BLaER1 (cell line): ENCODE results near the gene SCTR.

Source experiments
- H3K27ac ChIP-seq: shearing (Covaris generic); formaldehyde crosslinking; 2 replicates; pipeline ENCODE4 v1.8.1; 2022
- H3K27me3 ChIP-seq: shearing (Covaris generic); formaldehyde crosslinking; 2 replicates; pipeline ENCODE4 v1.8.1; 2022
- H3K36me3 ChIP-seq: shearing (Covaris generic); formaldehyde crosslinking; 2 replicates; pipeline ENCODE4 v1.8.1; 2022
- H3K4me1 ChIP-seq: shearing (Covaris generic); formaldehyde crosslinking; 2 replicates; pipeline ENCODE4 v1.8.1; 2022
- H3K4me2 ChIP-seq: shearing (Covaris generic); formaldehyde crosslinking; 2 replicates; pipeline ENCODE4 v1.8.1; 2022
- H3K4me3 ChIP-seq: shearing (Covaris generic); formaldehyde crosslinking; 2 replicates; pipeline ENCODE4 v1.8.1; 2022
- H3K9ac ChIP-seq: shearing (Covaris generic); formaldehyde crosslinking; 2 replicates; pipeline ENCODE4 v1.8.1; 2022
- H3K9me3 ChIP-seq: shearing (Covaris generic); formaldehyde crosslinking; 2 replicates; pipeline ENCODE4 v1.8.1; 2022
- H4K20me1 ChIP-seq: shearing (Covaris generic); formaldehyde crosslinking; 2 replicates; pipeline ENCODE4 v1.8.1; 2022
- Cebpa-rat ChIP-seq: shearing (Covaris generic); IDR thresholded peaks from 2 replicates; pipeline ENCODE4 v1.8.1; 2022

Gene SCTR

DNA sequence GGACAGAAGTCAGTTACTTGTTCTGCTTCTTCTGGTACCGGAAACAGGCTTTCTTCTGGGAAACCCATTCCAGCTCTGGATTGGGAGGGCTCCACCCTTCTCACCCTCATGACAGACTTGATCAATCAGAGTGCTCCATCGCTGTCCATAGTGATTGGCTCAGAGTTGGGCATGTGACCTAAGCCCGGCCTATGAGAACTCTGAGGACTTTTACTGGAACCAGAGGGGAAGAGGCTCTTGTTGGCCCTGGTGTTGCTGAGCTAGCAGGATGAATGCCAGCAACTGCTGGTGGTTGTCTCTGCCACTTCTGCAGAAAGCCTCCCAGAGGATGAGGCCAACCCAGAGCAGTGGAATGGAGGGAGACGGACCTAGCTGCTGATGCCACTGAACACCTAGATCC is 59.3 kb downstream of the SCTR start:
- Histone ChIP-seq H3K4me3 (no peak overlapping the region), H3K36me3 (no peaks in the 10 kb centered on the region), H3K27ac (no peak overlapping the region), H3K9ac (no peak overlapping the region), H3K27me3 (no peaks in the 10 kb centered on the region), H3K4me1 (no peaks in the 10 kb centered on the region), H3K9me3 (no peaks in the 10 kb centered on the region), H3K4me2 (no peak overlapping the region), H4K20me1 (no peaks in the 10 kb centered on the region)
- TF ChIP-seq Cebpa-rat, result no peak

DNA sequence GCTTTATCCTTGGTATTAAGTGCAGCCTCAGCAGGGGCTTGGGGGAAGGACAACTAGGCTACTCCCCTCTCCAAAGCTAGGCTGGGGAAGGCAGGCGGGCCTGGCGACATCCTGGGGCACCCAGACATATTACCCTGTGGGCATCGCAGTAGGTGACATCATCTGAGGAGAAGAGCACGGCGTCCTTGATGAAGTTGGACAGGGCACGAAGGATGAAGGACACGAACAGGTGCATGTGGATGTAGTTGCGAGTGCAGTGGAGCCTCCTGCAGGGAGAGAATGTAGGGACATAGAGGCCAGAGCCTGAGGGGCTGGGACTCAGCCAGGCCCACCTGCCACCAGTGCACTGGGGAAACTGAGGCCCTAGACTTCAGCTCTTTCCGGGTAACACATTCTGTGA is 60.3 kb downstream of the SCTR start:
- Histone ChIP-seq H3K27ac (no peak overlapping the region), H3K4me2 (no peak overlapping the region), H3K36me3 (no peaks in the 10 kb centered on the region), H3K9me3 (no peaks in the 10 kb centered on the region), H3K4me3 (no peak overlapping the region), H3K4me1 (no peaks in the 10 kb centered on the region), H3K27me3 (no peaks in the 10 kb centered on the region), H3K9ac (no peak overlapping the region), H4K20me1 (no peaks in the 10 kb centered on the region)
- TF ChIP-seq Cebpa-rat, result no peak

DNA sequence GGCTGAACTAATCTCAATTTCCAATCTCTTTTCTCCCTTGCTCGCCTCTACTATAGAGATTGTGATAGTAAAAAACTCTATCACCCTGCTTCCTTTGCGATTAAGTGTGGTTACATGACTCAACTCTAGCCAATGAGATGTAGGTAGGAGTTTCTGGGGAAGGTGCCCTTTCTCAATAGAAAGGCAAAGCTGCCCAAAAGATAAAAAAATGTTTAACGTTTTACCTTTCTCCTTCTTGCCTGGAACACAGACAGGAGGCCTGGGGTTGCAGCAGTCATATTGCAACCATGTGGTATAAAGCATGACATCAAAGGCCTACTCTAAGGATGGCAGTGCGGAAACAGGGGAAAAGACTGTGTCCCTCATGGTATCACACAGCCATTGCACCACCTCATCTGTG is 61.1 kb downstream of the SCTR start:
- H3K9ac ChIP-seq, result no peak overlapping the region
- H4K20me1 ChIP-seq, result no peaks in the 10 kb centered on the region
- H3K27me3 ChIP-seq, result no peaks in the 10 kb centered on the region
- no peaks in the 10 kb centered on the region for H3K4me1 ChIP-seq
- TF ChIP-seq Cebpa-rat, result no peak
- no peaks in the 10 kb centered on the region for H3K9me3 ChIP-seq
- no peak overlapping the region for H3K27ac ChIP-seq
- no peak overlapping the region for H3K4me3 ChIP-seq
- H3K36me3 ChIP-seq, result no peaks in the 10 kb centered on the region
- no peak overlapping the region for H3K4me2 ChIP-seq

DNA sequence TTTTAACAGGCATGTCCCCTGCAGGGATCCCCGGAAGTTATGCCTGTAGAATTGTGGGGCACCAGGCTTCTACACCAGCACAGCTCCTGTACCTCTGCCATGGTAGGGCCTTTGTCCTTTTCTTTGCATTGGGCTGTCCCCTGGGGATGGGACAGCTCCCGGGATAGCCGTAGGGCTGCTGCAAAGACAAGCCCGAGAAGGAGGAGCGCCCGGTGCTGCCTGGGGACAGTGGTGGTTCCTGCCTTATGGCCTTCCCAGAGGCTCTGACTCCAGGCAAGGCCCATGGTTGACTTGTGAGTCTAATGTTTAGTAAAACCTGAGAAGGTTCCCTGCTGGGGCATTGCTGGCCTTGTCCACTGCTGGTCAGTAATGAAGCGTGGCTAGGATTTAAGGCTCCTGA is 61.7 kb downstream of the SCTR start:
- no peaks in the 10 kb centered on the region for H3K9me3 ChIP-seq
- no peak overlapping the region for H3K4me3 ChIP-seq
- H3K4me2 ChIP-seq, result no peak overlapping the region
- no peak overlapping the region for H3K27ac ChIP-seq
- no peak overlapping the region for H3K9ac ChIP-seq
- no peaks in the 10 kb centered on the region for H3K36me3 ChIP-seq
- H4K20me1 ChIP-seq, result no peaks in the 10 kb centered on the region
- TF ChIP-seq Cebpa-rat, result no peak
- no peaks in the 10 kb centered on the region for H3K4me1 ChIP-seq
- no peaks in the 10 kb centered on the region for H3K27me3 ChIP-seq

DNA sequence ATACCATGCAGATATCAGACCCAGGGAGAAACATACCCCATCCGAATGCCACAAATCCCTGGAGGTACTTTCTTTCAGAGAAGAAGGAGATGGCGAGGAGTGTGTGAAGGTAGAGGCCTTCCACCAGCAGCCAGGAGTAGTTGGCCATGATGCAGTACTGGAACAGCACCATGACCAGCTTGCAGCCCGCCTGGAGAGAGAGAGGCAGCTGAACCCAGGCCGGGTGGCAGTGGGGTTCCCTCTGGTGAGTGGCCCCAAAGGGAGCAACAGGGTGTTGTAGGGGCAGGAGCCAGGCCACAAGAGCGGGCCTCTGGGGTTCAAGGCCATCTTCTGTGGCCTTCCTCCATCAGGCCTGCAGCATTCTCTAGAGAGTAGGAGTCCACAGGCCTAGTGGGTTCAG is 62.5 kb downstream of the SCTR start:
- Histone ChIP-seq H3K4me3 (no peak overlapping the region), H3K27ac (no peak overlapping the region), H4K20me1 (no peaks in the 10 kb centered on the region), H3K4me1 (no peaks in the 10 kb centered on the region), H3K27me3 (no peaks in the 10 kb centered on the region), H3K4me2 (no peak overlapping the region), H3K9ac (no peak overlapping the region), H3K36me3 (no peaks in the 10 kb centered on the region), H3K9me3 (no peaks in the 10 kb centered on the region)
- no peak for TF ChIP-seq Cebpa-rat

DNA sequence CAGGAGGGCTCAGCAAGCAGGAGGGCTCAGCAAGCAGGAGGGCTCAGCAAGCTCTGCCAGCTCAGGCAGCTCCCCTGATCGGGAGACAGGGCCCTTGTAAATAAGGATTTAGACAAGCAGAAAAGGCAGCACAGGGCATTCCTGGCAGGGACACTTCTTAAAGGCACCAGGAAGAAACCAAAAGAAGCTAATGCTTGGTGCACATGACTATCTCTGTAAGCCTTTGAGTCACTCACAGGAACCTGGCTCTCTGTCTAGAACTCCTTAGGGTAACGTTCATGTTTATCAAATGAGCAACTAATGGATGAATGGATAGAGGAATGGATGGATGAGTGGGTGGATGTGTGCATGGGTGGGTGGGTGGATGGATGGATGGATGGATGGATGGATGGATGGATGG is 64.2 kb downstream of the SCTR start:
- Histone ChIP-seq H3K27ac (no peak overlapping the region), H3K27me3 (no peaks in the 10 kb centered on the region), H3K4me2 (no peak overlapping the region), H3K4me3 (no peak overlapping the region), H4K20me1 (no peaks in the 10 kb centered on the region), H3K9me3 (no peaks in the 10 kb centered on the region), H3K4me1 (peaks cover 5% of the 10 kb centered on the region), H3K36me3 (no peaks in the 10 kb centered on the region), H3K9ac (no peak overlapping the region)
- no peak for TF ChIP-seq Cebpa-rat

DNA sequence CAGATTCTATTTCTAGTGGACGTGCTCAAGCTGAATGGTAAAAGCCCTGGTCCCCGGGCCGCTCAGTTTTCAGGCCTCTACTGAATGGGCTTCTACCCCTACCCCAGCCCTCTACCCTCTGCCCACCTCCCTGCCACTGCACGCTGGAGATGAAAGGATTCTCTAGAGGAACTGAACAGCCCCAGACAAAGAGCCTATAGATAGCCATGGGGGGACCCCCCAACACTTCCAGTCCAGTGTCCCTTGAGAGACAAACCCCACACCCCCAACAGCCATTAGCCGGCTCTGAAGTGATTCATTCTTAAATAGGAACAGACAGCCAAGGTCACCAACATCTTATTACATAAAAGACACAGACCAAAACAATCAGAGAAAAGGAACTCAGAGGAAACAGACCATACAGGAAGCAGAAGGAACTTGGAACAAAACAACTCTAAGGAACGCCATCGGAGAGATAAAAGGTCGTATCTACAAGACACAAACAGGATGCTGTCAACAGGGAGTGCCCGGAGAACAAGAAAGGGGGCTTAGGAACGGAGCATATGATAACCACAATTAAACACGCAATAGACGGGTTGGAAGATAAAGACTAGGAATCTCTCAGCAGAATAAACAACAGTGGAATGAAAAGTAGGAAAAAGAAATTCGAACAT is 69.1 kb downstream of the SCTR start:
- H3K4me2 ChIP-seq, result peak overlapping the region; percentile 56
- H4K20me1 ChIP-seq, result no peaks in the 10 kb centered on the region
- H3K27ac ChIP-seq, result no peak overlapping the region
- TF ChIP-seq Cebpa-rat, result no peak
- no peak overlapping the region for H3K9ac ChIP-seq
- no peaks in the 10 kb centered on the region for H3K9me3 ChIP-seq
- no peak overlapping the region for H3K4me3 ChIP-seq
- H3K36me3 ChIP-seq, result no peaks in the 10 kb centered on the region
- no peaks in the 10 kb centered on the region for H3K27me3 ChIP-seq
- H3K4me1 ChIP-seq, result peaks cover 8% of the 10 kb centered on the region

DNA sequence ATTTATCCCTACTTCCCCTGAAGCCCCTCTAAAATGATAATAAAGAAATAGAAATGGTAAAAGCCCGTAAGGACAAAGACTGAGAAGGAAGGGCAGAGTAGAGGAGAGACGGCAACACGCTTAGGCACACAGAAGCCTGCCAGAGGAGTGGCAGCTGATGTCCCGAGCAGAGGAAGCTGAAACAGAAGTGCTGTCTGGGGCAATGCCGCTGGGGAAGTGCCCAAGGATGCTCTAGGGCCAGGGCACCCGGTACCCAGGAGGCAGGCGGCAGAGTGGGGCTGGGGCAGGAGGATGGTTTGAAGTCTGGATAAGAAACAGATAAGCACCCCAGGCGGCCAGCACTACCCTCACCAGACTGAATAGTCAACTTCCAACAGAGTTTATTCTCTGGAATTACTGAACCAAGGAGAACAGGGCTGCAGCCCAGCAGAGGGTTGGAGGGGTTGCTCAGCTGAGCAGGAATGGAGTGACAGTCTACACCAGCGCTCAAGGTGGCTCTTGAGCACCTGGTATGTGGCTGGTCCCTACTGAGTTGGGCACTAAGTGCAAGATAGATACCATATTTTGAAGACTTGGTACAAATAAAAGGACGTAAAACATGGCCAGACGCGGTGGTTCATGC is 70.2 kb downstream of the SCTR start:
- no peak for TF ChIP-seq Cebpa-rat
- no peaks in the 10 kb centered on the region for H3K9me3 ChIP-seq
- no peaks in the 10 kb centered on the region for H4K20me1 ChIP-seq
- H3K27ac ChIP-seq, result no peak overlapping the region
- H3K4me3 ChIP-seq, result no peak overlapping the region
- no peak overlapping the region for H3K4me2 ChIP-seq
- no peaks in the 10 kb centered on the region for H3K27me3 ChIP-seq
- no peak overlapping the region for H3K9ac ChIP-seq
- no peaks in the 10 kb centered on the region for H3K36me3 ChIP-seq
- H3K4me1 ChIP-seq, result peaks cover 14% of the 10 kb centered on the region

DNA sequence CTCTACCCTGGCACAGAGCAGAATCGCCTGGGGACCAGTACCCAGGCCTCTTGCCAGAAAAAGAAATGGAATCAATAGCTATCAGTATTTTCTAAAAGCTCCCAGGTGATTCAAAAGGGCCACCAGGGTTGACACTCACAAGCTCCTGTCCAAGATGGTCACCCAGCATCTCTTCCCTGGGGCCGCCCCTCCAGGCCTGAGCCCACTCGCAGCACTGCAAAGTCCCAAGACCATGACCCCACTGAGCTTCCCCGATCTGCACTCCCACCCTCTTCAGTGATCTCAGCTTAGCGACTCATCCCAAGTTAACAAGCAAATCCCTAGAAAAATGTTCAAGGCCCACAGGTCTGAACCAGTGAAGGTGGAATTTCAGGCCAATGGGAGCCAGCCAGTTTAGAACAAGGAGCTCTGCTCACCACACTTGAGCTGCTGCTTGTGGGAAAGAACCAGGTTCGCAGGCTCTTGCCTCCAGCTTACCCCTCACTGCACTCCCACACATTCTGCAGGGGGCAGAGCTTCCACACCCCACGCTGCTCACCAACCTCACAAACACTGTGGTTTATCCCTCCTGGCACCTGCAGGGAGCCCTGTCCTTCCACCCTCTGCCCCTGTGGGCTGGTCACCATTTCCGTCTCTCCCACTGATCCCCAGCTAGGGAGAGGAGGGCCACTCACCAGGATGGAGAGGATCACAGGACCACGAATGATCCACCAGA is 72.8 kb downstream of the SCTR start:
- TF ChIP-seq Cebpa-rat, result no peak
- H3K36me3 ChIP-seq, result no peaks in the 10 kb centered on the region
- H3K9me3 ChIP-seq, result no peaks in the 10 kb centered on the region
- H4K20me1 ChIP-seq, result no peaks in the 10 kb centered on the region
- peaks cover 24% of the 10 kb centered on the region for H3K4me1 ChIP-seq
- H3K4me2 ChIP-seq, result no peak overlapping the region
- no peak overlapping the region for H3K27ac ChIP-seq
- no peaks in the 10 kb centered on the region for H3K27me3 ChIP-seq
- H3K4me3 ChIP-seq, result no peak overlapping the region
- H3K9ac ChIP-seq, result no peak overlapping the region

DNA sequence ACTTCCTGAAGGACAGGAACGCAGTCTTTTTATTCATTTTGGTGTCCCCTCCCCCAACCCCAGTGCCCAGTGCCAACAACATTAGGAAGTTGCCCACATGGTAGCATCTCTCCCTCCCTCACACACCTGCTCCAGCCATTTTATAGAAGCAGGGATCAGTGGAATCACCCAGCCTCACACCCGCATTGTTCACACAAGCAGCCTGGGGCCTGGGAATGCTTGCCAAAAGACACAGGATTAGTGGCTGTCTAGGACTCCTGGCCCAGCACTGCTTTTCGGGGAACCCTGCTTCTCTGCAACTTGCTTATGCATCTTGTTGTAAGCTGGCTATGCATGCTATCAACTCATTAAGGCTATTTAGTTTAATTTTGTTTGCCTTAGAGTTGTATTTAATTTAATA is 74.8 kb downstream of the SCTR start:
- Histone ChIP-seq H4K20me1 (no peaks in the 10 kb centered on the region), H3K36me3 (no peaks in the 10 kb centered on the region), H3K9ac (no peak overlapping the region), H3K4me3 (no peak overlapping the region), H3K9me3 (peaks cover 6% of the 10 kb centered on the region; the same call in 1 of the 2 replicates), H3K4me2 (peak overlapping the region; percentile 60), H3K27me3 (no peaks in the 10 kb centered on the region), H3K4me1 (peaks cover 25% of the 10 kb centered on the region), H3K27ac (no peak overlapping the region)
- no peak for TF ChIP-seq Cebpa-rat
